ENCODE results near the gene TYRP1.

TYRP1 gene

DNA sequence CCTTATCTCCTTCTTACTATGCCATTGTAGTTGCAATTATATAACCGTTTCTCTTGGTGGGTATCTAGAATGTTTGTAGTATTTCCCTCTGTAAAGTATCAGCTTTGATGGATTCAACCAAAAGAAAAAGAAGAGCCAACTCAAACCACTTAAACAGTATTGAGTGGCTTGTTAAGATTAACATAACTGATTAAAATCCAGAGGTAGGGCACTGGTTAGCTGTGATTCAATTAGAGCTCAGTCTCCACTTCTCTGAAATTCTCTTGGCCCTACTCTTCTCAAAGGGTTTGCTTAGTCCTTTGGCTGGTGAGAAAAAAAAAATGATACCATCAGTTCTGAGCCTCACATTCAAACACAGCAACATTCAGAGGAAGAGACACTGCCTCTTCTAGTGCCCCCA, 37.0 kb downstream of the TYRP1 start:
- Histone ChIP-seq H4K20me1 (ENCODE audit: insufficient read depth, low read length) (no peaks in the 10 kb centered on the region), H3F3A (ENCODE audit: insufficient read depth, low read length) (no peaks in the 10 kb centered on the region)

DNA sequence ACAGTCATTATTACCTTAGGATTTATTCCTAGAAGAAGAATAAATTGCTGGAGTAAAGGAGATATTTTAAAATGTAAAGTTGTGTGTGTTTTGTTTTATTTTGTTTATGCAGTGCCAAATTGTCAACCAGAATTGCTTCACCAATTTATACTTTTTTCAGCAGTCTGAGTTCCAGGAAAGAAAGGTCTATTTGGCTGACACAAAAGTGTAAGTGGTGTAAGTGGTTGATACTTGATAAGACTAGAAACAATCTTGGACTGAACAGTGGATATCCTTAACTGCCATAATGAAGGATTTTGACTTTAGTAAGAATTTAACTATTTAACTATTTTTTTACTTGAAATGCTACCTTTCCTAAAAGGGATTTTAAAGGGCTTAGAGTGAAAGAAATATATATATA, 37.7 kb downstream of the TYRP1 start:
- Histone ChIP-seq H2AFZ (ENCODE audit: low read length) (no peak overlapping the region), H3K27me3 (replicated peaks; ENCODE audit: insufficient read depth, low read length) (no peaks in the 10 kb centered on the region), H3K4me3 (ENCODE audit: low read length) (no peak overlapping the region), H3K4me2 (ENCODE audit: low read depth, low read length) (no peak overlapping the region), H3F3A (ENCODE audit: insufficient read depth, low read length) (no peaks in the 10 kb centered on the region), H4K20me1 (ENCODE audit: insufficient read depth, low read length) (no peaks in the 10 kb centered on the region), H3K9ac (ENCODE audit: low read length) (no peak overlapping the region), H3K9me2 (replicated peaks; ENCODE audit: insufficient read depth, low read length) (no peaks in the 10 kb centered on the region), H3K4me1 (ENCODE audit: low read length) (peaks cover 10% of the 10 kb centered on the region), H3K9me3 (replicated peaks; ENCODE audit: insufficient read depth, low read length) (no peaks in the 10 kb centered on the region), H3K79me2 (ENCODE audit: low read length) (no peaks in the 10 kb centered on the region), H3K27ac (ENCODE audit: low read length) (no peak overlapping the region), H3K36me3 (replicated peaks; ENCODE audit: insufficient read depth, low read length) (no peaks in the 10 kb centered on the region)
- DNase-seq = no peak
- TF ChIP-seq, protein P1, sequence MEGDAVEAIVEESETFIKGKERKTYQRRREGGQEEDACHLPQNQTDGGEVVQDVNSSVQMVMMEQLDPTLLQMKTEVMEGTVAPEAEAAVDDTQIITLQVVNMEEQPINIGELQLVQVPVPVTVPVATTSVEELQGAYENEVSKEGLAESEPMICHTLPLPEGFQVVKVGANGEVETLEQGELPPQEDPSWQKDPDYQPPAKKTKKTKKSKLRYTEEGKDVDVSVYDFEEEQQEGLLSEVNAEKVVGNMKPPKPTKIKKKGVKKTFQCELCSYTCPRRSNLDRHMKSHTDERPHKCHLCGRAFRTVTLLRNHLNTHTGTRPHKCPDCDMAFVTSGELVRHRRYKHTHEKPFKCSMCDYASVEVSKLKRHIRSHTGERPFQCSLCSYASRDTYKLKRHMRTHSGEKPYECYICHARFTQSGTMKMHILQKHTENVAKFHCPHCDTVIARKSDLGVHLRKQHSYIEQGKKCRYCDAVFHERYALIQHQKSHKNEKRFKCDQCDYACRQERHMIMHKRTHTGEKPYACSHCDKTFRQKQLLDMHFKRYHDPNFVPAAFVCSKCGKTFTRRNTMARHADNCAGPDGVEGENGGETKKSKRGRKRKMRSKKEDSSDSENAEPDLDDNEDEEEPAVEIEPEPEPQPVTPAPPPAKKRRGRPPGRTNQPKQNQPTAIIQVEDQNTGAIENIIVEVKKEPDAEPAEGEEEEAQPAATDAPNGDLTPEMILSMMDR (IDR thresholded peaks at IDR 0.05; ENCODE audit: low read length) = no peak
- TF ChIP-seq EZH2phosphoT487 (IDR thresholded peaks at IDR 0.05; ENCODE audit: low read length) (no peak), EZH2 (optimal IDR thresholded peaks at IDR 0.05; ENCODE audit: low read depth, low read length) (no peak)

More for the DNA sequence above, 37.0 kb downstream of the TYRP1 start:
- Histone ChIP-seq H3K9ac (ENCODE audit: low read length) (no peak overlapping the region), H3K4me1 (ENCODE audit: low read length) (peaks cover 5% of the 10 kb centered on the region), H3K4me2 (ENCODE audit: low read depth, low read length) (no peak overlapping the region), H2AFZ (ENCODE audit: low read length) (no peak overlapping the region), H3K79me2 (ENCODE audit: low read length) (no peaks in the 10 kb centered on the region), H3K9me3 (replicated peaks; ENCODE audit: insufficient read depth, low read length) (no peaks in the 10 kb centered on the region), H3K4me3 (ENCODE audit: low read length) (no peak overlapping the region), H3K27me3 (replicated peaks; ENCODE audit: insufficient read depth, low read length) (no peaks in the 10 kb centered on the region), H3K36me3 (replicated peaks; ENCODE audit: insufficient read depth, low read length) (no peaks in the 10 kb centered on the region), H3K27ac (ENCODE audit: low read length) (no peak overlapping the region), H3K9me2 (replicated peaks; ENCODE audit: insufficient read depth, low read length) (no peaks in the 10 kb centered on the region)
- DNase-seq = no peak
- TF ChIP-seq EZH2 (optimal IDR thresholded peaks at IDR 0.05; ENCODE audit: low read depth, low read length) (no peak), EZH2phosphoT487 (IDR thresholded peaks at IDR 0.05; ENCODE audit: low read length) (no peak)
- TF ChIP-seq, protein P1 (IDR thresholded peaks at IDR 0.05; ENCODE audit: low read length) = no peak

DNA sequence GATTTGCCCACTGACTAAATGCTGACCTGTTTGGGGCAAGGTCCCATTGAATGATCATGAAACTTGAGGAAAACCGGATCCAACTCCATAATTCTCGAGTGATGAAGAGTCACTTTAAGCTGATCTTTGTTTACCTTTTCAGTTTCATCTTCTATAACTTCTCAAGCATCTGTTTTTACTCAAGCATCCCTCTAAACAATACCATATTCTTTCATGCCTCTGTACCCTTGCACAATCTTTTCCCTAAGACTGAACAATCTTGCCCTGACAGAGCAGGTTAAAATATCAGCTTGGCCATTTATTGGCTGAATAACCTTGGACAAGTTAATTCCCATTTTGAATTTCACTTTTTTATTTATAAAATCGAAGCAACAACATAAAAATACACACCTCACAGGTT, 39.8 kb downstream of the TYRP1 start:
- Histone ChIP-seq H3K9ac (ENCODE audit: low read length) (no peak overlapping the region), H3K9me3 (replicated peaks; ENCODE audit: insufficient read depth, low read length) (no peaks in the 10 kb centered on the region), H2AFZ (ENCODE audit: low read length) (no peak overlapping the region), H4K20me1 (ENCODE audit: insufficient read depth, low read length) (no peaks in the 10 kb centered on the region), H3K36me3 (replicated peaks; ENCODE audit: insufficient read depth, low read length) (no peaks in the 10 kb centered on the region), H3K9me2 (replicated peaks; ENCODE audit: insufficient read depth, low read length) (no peaks in the 10 kb centered on the region), H3K79me2 (ENCODE audit: low read length) (no peaks in the 10 kb centered on the region), H3K27ac (ENCODE audit: low read length) (no peak overlapping the region), H3K4me1 (ENCODE audit: low read length) (peaks cover 10% of the 10 kb centered on the region), H3K4me2 (ENCODE audit: low read depth, low read length) (no peak overlapping the region), H3K4me3 (ENCODE audit: low read length) (no peak overlapping the region), H3F3A (ENCODE audit: insufficient read depth, low read length) (no peaks in the 10 kb centered on the region), H3K27me3 (replicated peaks; ENCODE audit: insufficient read depth, low read length) (no peaks in the 10 kb centered on the region)
- TF ChIP-seq EZH2 (optimal IDR thresholded peaks at IDR 0.05; ENCODE audit: low read depth, low read length) (no peak), EZH2phosphoT487 (IDR thresholded peaks at IDR 0.05; ENCODE audit: low read length) (no peak)
- TF ChIP-seq, protein P1 (IDR thresholded peaks at IDR 0.05; ENCODE audit: low read length) = no peak
- no peak for DNase-seq

Measured in MM.1S (cell line).